Ishikawa (cell line): ENCODE results near the gene CARMIL1.

Source experiments
- CEBPB ChIP-seq: IDR thresholded peaks from 2 replicates; pipeline ENCODE4 v1.6.1; 2012
- CREB1 ChIP-seq: IDR thresholded peaks from 2 replicates; pipeline ENCODE4 v1.6.1; 2012; ENCODE audit warnings: low read depth
- EGR1 ChIP-seq: IDR thresholded peaks from 2 replicates; pipeline ENCODE4 v1.6.1; 2012
- EP300 ChIP-seq: IDR thresholded peaks from 2 replicates; pipeline ENCODE4 v1.6.1; 2012; ENCODE audit warnings: borderline replicate concordance
- FOXM1 ChIP-seq: IDR thresholded peaks from 2 replicates; pipeline ENCODE4 v1.6.1; 2012; ENCODE audit warnings: low read depth, borderline replicate concordance
- NFIC ChIP-seq: IDR thresholded peaks from 2 replicates; pipeline ENCODE4 v1.6.1; 2012
- RAD21 ChIP-seq: IDR thresholded peaks from 2 replicates; pipeline ENCODE4 v1.6.1; 2012; ENCODE audit warnings: low read depth
- TAF1 ChIP-seq: IDR thresholded peaks from 2 replicates; pipeline ENCODE4 v1.6.1; 2012; ENCODE audit warnings: low read depth, mild to moderate bottlenecking
- TCF12 ChIP-seq: IDR thresholded peaks from 2 replicates; pipeline ENCODE4 v1.6.1; 2012; ENCODE audit warnings: low read depth
- TEAD4 ChIP-seq: IDR thresholded peaks from 2 replicates; pipeline ENCODE4 v1.6.1; 2012
- YY1 ChIP-seq: IDR thresholded peaks from 2 replicates; pipeline ENCODE4 v1.6.1; 2012; ENCODE audit warnings: low read depth
- ZBTB7A ChIP-seq: IDR thresholded peaks from 2 replicates; pipeline ENCODE4 v1.6.1; 2012; ENCODE audit warnings: low read depth
- TF ChIP-seq, protein P1 (sequence below): IDR thresholded peaks from 2 replicates; pipeline ENCODE4 v1.6.1; 2012
- TF ChIP-seq, protein P2 (sequence below): IDR thresholded peaks from 2 replicates; pipeline ENCODE4 v1.6.1; 2012; ENCODE audit warnings: low read depth, mild to moderate bottlenecking
- TF ChIP-seq, protein P3 (sequence below): IDR thresholded peaks from 2 replicates; pipeline ENCODE4 v1.6.1; 2012

CARMIL1 gene

DNA sequence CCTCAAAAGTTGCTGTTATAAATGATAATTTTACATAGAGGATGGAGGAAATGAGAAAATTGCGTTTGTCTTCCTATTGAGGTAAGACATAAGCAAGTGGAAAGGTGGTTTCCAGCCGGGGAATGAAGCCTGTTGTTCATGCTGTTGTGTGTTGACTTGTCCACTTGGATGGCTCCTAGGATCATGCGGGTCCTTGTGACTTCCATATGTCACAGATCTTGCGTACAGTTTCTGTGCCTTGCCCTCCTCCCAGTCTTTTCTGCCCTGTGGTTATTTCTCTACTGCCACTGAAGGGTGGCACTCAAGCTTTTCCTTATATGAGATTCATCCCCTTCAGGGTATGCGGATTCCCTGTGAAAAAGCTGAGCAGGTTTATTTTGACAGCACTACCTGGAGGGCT lies 116.6 kb downstream of the CARMIL1 start:
- TF ChIP-seq FOXM1 (no peak), CEBPB (no peak), NFIC (no peak), YY1 (no peak), CREB1 (no peak), EGR1 (no peak), EP300 (no peak), ZBTB7A (no peak), RAD21 (no peak), TEAD4 (no peak), TCF12 (no peak)
- TF ChIP-seq, protein P1, sequence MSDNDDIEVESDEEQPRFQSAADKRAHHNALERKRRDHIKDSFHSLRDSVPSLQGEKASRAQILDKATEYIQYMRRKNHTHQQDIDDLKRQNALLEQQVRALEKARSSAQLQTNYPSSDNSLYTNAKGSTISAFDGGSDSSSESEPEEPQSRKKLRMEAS = no peak
- TF ChIP-seq, protein P2, sequence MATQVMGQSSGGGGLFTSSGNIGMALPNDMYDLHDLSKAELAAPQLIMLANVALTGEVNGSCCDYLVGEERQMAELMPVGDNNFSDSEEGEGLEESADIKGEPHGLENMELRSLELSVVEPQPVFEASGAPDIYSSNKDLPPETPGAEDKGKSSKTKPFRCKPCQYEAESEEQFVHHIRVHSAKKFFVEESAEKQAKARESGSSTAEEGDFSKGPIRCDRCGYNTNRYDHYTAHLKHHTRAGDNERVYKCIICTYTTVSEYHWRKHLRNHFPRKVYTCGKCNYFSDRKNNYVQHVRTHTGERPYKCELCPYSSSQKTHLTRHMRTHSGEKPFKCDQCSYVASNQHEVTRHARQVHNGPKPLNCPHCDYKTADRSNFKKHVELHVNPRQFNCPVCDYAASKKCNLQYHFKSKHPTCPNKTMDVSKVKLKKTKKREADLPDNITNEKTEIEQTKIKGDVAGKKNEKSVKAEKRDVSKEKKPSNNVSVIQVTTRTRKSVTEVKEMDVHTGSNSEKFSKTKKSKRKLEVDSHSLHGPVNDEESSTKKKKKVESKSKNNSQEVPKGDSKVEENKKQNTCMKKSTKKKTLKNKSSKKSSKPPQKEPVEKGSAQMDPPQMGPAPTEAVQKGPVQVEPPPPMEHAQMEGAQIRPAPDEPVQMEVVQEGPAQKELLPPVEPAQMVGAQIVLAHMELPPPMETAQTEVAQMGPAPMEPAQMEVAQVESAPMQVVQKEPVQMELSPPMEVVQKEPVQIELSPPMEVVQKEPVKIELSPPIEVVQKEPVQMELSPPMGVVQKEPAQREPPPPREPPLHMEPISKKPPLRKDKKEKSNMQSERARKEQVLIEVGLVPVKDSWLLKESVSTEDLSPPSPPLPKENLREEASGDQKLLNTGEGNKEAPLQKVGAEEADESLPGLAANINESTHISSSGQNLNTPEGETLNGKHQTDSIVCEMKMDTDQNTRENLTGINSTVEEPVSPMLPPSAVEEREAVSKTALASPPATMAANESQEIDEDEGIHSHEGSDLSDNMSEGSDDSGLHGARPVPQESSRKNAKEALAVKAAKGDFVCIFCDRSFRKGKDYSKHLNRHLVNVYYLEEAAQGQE = no peak
- TF ChIP-seq, protein P3, sequence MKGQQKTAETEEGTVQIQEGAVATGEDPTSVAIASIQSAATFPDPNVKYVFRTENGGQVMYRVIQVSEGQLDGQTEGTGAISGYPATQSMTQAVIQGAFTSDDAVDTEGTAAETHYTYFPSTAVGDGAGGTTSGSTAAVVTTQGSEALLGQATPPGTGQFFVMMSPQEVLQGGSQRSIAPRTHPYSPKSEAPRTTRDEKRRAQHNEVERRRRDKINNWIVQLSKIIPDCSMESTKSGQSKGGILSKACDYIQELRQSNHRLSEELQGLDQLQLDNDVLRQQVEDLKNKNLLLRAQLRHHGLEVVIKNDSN = no peak

GRCh38 chr6:25397406-25397805 lies 118.2 kb downstream of the CARMIL1 start:
- TF ChIP-seq EP300 (no peak), ZBTB7A (no peak), NFIC (no peak), FOXM1 (no peak)
- TF ChIP-seq, protein P1 = no peak

DNA sequence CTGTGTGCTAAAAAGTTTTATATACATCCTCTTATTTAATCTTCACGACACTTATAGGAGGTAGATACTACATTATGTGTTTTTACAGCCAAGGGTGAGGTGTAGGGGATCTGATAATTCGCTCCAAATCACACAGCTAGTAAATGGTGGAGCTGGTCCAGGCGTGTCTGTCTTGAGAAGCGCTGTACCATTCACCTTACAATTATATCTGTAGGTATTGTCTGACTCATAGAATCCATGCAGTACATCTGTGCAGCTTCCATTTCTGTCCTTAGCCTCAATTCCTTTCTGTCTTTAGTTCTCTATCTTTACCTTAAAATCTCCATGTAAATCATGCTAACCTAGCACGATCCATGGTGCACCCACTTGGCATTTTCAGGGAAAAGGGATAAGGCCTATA lies 120.7 kb downstream of the CARMIL1 start:
- TF ChIP-seq CREB1 = no peak
- no peak for TF ChIP-seq TEAD4
- TF ChIP-seq ZBTB7A = no peak
- no peak for TF ChIP-seq TCF12
- TF ChIP-seq, protein P3 = no peak
- no peak for TF ChIP-seq FOXM1
- no peak for TF ChIP-seq EP300
- TF ChIP-seq, protein P2 = no peak

DNA sequence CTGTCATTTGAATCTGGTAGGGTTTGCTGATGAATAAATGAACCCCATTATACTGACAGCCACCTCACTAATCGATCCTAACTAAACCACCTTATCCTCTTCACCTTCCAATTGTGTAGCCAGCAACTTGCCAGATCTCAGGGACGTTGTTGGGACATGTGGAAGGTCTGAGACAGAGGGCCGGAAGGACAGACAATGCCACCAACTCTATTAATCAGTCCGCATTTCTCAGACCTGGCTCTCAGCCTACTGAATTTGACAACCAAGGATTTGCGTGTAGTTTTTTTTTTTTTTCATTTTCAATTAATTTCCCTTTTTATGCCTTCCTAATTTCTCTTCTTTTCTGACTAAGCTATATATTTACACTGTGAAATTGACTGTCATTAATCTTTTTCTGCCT lies 122.5 kb downstream of the CARMIL1 start:
- TF ChIP-seq CREB1 (no peak), TAF1 (no peak), CEBPB (no peak), ZBTB7A (no peak), NFIC (no peak), RAD21 (no peak), TCF12 (no peak), EP300 (no peak)
- TF ChIP-seq, protein P1 = no peak
- TF ChIP-seq, protein P3 = no peak
- TF ChIP-seq, protein P2 = no peak

- TF ChIP-seq RAD21 = no peak
- no peak for TF ChIP-seq CREB1
- TF ChIP-seq FOXM1 = no peak
- no peak for TF ChIP-seq EP300
- TF ChIP-seq EGR1 = no peak
- TF ChIP-seq, protein P1 = no peak
- no peak for TF ChIP-seq CEBPB
- TF ChIP-seq TEAD4 = no peak
- no peak for TF ChIP-seq NFIC
- TF ChIP-seq, protein P3 = no peak
- no peak for TF ChIP-seq ZBTB7A
- TF ChIP-seq TAF1 = no peak
- TF ChIP-seq TCF12 = no peak
- TF ChIP-seq, protein P2 = no peak
- no peak for TF ChIP-seq YY1
Observed at GRCh38 chr6:25402125-25402524, 123.0 kb downstream of the CARMIL1 start.
